Measurements from ENCODE around the gene ADGRG3. TPM values are rescaled to one million over a fixed set of nuclear protein-coding genes. Genes with fewer than 3 reads are reported as not detected.

Gene ADGRG3
- total and polyA plus RNA-seq, 12 donors: 0.14 to 2.0 (median 0.45) TPM; not detected in 4

- TF ChIP-seq CTCF (IDR thresholded peaks at IDR 0.05) (no peak), POLR2A (IDR thresholded peaks at IDR 0.05) (no peak)
- Histone ChIP-seq H3K27me3 (no peaks in the 10 kb centered on the region), H3K4me1 (replicated peaks in 1 of 2) (no peaks in the 10 kb centered on the region), H3K36me3 (replicated peaks in 1 of 2) (peaks cover 0 to 8% of the 10 kb centered on the region in 2 donors), H3K4me3 (no peak overlapping the region), H3K9me3 (replicated peaks in 1 of 3) (no peaks in the 10 kb centered on the region), H3K27ac (no peak overlapping the region)
- intact Hi-C loops (cut with DNase I): no loop called here
- 77 to 89% (median 84%) methylated on average over 10 of the region's 10 CpGs for WGBS, 4 donors
- no peak for DNase-seq
Observed at GRCh38 chr16:57658130-57658877, 9.8 kb upstream of the ADGRG3 start.

- Histone ChIP-seq H3K4me1 (replicated peaks in 1 of 2) (no peaks in the 10 kb centered on the region), H3K36me3 (replicated peaks in 1 of 2) (peaks cover 0 to 8% of the 10 kb centered on the region in 2 donors), H3K27ac (no peak overlapping the region), H3K9me3 (replicated peaks in 1 of 3) (no peaks in the 10 kb centered on the region), H3K27me3 (no peaks in the 10 kb centered on the region), H3K4me3 (no peak overlapping the region)
- TF ChIP-seq CTCF (IDR thresholded peaks at IDR 0.05): no peak
- no peak for TF ChIP-seq POLR2A (IDR thresholded peaks at IDR 0.05)
- no peak for DNase-seq
- intact Hi-C loops (cut with DNase I): no loop called here
- WGBS, 4 donors: 76 to 81% (median 79%) methylated on average over 10 to 19 of the region's 19 CpGs
Observed at GRCh38 chr16:57658878-57659674, 9.0 kb upstream of the ADGRG3 start.

GRCh38 chr16:57660715-57661463 lies 7.2 kb upstream of the ADGRG3 start:
- no peak overlapping the region for H3K27ac ChIP-seq
- no peaks in the 10 kb centered on the region for H3K9me3 ChIP-seq (replicated peaks in 1 of 3)
- 89 to 95% (median 94%) methylated on average over 4 to 11 of the region's 11 CpGs for whole genome bisulfite sequencing, 4 donors
- no peaks in the 10 kb centered on the region for H3K27me3 ChIP-seq
- no peak for DNase-seq
- no peak overlapping the region for H3K4me3 ChIP-seq
- peaks cover 0 to 8% of the 10 kb centered on the region in 2 donors for H3K36me3 ChIP-seq (replicated peaks in 1 of 2)
- no peaks in the 10 kb centered on the region for H3K4me1 ChIP-seq (replicated peaks in 1 of 2)
- intact Hi-C loops (cut with DNase I): no loop called here
- TF ChIP-seq CTCF (IDR thresholded peaks at IDR 0.05): no peak
- no peak for TF ChIP-seq POLR2A (IDR thresholded peaks at IDR 0.05)

GRCh38 chr16:57661510-57661909 lies 6.6 kb upstream of the ADGRG3 start:
- DNase-seq: no peak
- no peak overlapping the region for H3K4me3 ChIP-seq
- TF ChIP-seq CTCF (IDR thresholded peaks at IDR 0.05) (no peak), POLR2A (IDR thresholded peaks at IDR 0.05) (no peak)
- no peaks in the 10 kb centered on the region for H3K4me1 ChIP-seq (replicated peaks in 1 of 2)
- H3K27me3 ChIP-seq: no peaks in the 10 kb centered on the region
- H3K36me3 ChIP-seq (replicated peaks in 1 of 2): peaks cover 0 to 8% of the 10 kb centered on the region in 2 donors
- H3K27ac ChIP-seq: no peak overlapping the region
- H3K9me3 ChIP-seq (replicated peaks in 1 of 3): no peaks in the 10 kb centered on the region
- intact Hi-C loops (cut with DNase I): no loop called here
- WGBS, 4 donors: 78 to 96% (median 84%) methylated on average over 5 to 7 of the region's 7 CpGs

Data from adrenal gland (tissue), 12 donors.